Right renal cortex interstitium (tissue), 3 donors: ENCODE results near the gene CELSR1. TPM values are rescaled to one million over a fixed set of nuclear protein-coding genes. Genes with fewer than 3 reads are reported as not detected.

Source experiments
- DNase-seq, 3 donors: peaks; one replicate each; pipeline ENCODE4 v3.0.0-alpha.2; 2013; ENCODE audit warnings: low read depth in 3 of 3, low spot score in 2 of 3
- polyA plus RNA-seq, 3 donors: library from polyadenylated mRNA; unstranded; fragments of 120-200 nt; gene quantifications; one replicate each; pipeline ENCODE4 v1.2.1, GENCODE V29; 2013; ENCODE audit not compliant: insufficient read length in 3 of 3

Gene CELSR1
- polyA plus RNA-seq, 3 donors, result 21.8 to 23.7 (median 22.8) TPM

- DNase-seq, result no peak
Observed at GRCh38 chr22:46450931-46451561, 86.4 kb downstream of the CELSR1 start.

- DNase-seq, result no peak
Observed at GRCh38 chr22:46449974-46450745, 87.3 kb downstream of the CELSR1 start.

- no peak for DNase-seq
Observed at GRCh38 chr22:46449116-46449691, 88.2 kb downstream of the CELSR1 start.

- no peak for DNase-seq
Observed at GRCh38 chr22:46448333-46448732, 89.1 kb downstream of the CELSR1 start.

- DNase-seq, result no peak
Observed at GRCh38 chr22:46447906-46448305, 89.5 kb downstream of the CELSR1 start.

GRCh38 chr22:46446799-46447198 is 90.6 kb downstream of the CELSR1 start:
- DNase-seq, result no peak

GRCh38 chr22:46445771-46446420 is 91.5 kb downstream of the CELSR1 start:
- DNase-seq, result no peak

GRCh38 chr22:46444390-46444854 is 93.0 kb downstream of the CELSR1 start:
- no peak for DNase-seq

GRCh38 chr22:46443850-46444389 is 93.5 kb downstream of the CELSR1 start:
- no peak for DNase-seq

GRCh38 chr22:46442217-46442853 is 95.1 kb downstream of the CELSR1 start:
- no peak for DNase-seq

- DNase-seq, result no peak
Observed at GRCh38 chr22:46439576-46440465, 97.6 kb downstream of the CELSR1 start.

- no peak for DNase-seq
Observed at GRCh38 chr22:46439111-46439510, 98.3 kb downstream of the CELSR1 start.

- no peak for DNase-seq
Observed at GRCh38 chr22:46437671-46438440, 99.6 kb downstream of the CELSR1 start.

- DNase-seq, result no peak
Observed at GRCh38 chr22:46436595-46437175, 100.7 kb downstream of the CELSR1 start.

- no peak for DNase-seq
Observed at GRCh38 chr22:46433318-46433717, 104.1 kb downstream of the CELSR1 start.

GRCh38 chr22:46432164-46433068 is 105.0 kb downstream of the CELSR1 start:
- DNase-seq, result no peak
